Immature natural killer cell (primary cell): Measurements from ENCODE around the gene GNB1. TPM values are rescaled to one million over a fixed set of nuclear protein-coding genes. Genes with fewer than 3 reads are reported as not detected.
"Not testable (repeated sequence)": the region's sequence is repeated elsewhere in the genome, so short reads cannot be mapped to it uniquely, and the experiment has no call there.

Experiments used
- DNase-seq, 3 donors: peaks; one replicate each; pipeline ENCODE4 v3.0.0; 2022; ENCODE audit warnings: mixed read lengths in 1 of 3
- H3K27ac Mint-ChIP-seq, 6 donors: one replicate each; pipeline ENCODE4 v1.8.0; 2020; ENCODE audit warnings: mixed read lengths in 6 of 6, mild to moderate bottlenecking in 5 of 6, inconsistent platforms in 4 of 6, moderate library complexity in 3 of 6
- H3K27me3 Mint-ChIP-seq, 3 donors: one replicate each; pipeline ENCODE4 v1.8.0; 2020 to 2021; ENCODE audit warnings: low read depth in 3 of 3, mild to moderate bottlenecking in 3 of 3, mixed read lengths in 3 of 3, moderate library complexity in 3 of 3, inconsistent platforms in 1 of 3
- H3K36me3 Mint-ChIP-seq, 3 donors: one replicate each; pipeline ENCODE4 v1.8.0; 2020; ENCODE audit warnings: mixed read lengths in 3 of 3, inconsistent platforms in 2 of 3, mild to moderate bottlenecking in 2 of 3
- H3K4me1 Mint-ChIP-seq, 2 donors: one replicate each; pipeline ENCODE4 v1.8.0; 2020; ENCODE audit warnings: inconsistent platforms in 2 of 2, mild to moderate bottlenecking in 2 of 2, mixed read lengths in 2 of 2, moderate library complexity in 1 of 2
- H3K4me3 Mint-ChIP-seq, 5 donors: one replicate each; pipeline ENCODE4 v1.8.0; 2020; ENCODE audit warnings: mild to moderate bottlenecking in 5 of 5, mixed read lengths in 5 of 5, inconsistent platforms in 3 of 5, moderate library complexity in 3 of 5
- H3K9me3 Mint-ChIP-seq, 6 donors: one replicate each; pipeline ENCODE4 v1.8.0; 2020; ENCODE audit warnings: mild to moderate bottlenecking in 6 of 6, mixed read lengths in 6 of 6, inconsistent platforms in 4 of 6, moderate library complexity in 3 of 6
- polyA plus RNA-seq, 3 donors: library from polyadenylated mRNA; unstranded; fragments of 300-500 nt; fragmentation: Illumina TruSeq; gene quantifications; one replicate each; pipeline ENCODE4 v1.2.3, GENCODE V29; 2021

Gene GNB1
- polyA plus RNA-seq: 100 to 1,000 TPM in 1 of 3 donors, 10 to 100 TPM in 2; 53.4 to 111 (median 98.7) TPM

GRCh38 chr1:1890506-1891348, at the start of gene GNB1:
Gene GNB1 (minus strand): TSS chr1:1891087. CDS start chr1:1825453, 65,634 bp downstream.
- DNase-seq: peak; percentile 92 to 94 (median 93)
- Mint-ChIP-seq H3K27me3 (peaks cover 11 to 28% (median 12%) of the 10 kb centered on the region in 3 donors), H3K4me3 (peak within 1 kb of the TSS; percentile 85 to 93 (median 90)), H3K4me1 (peaks cover 56% of the 10 kb centered on the region in 2 donors), H3K36me3 (no peaks in the 10 kb centered on the region), H3K9me3 (no peaks in the 10 kb centered on the region), H3K27ac (peak within 1 kb of the TSS; percentile 85 to 98 (median 96))

- Mint-ChIP-seq H3K9me3 (no peaks in the 10 kb centered on the region), H3K27me3 (peaks cover 3 to 4% (median 3%) of the 10 kb centered on the region in 3 donors), H3K36me3 (no peaks in the 10 kb centered on the region), H3K4me3 (no peak overlapping the region), H3K27ac (no peak overlapping the region), H3K4me1 (peaks cover 0 to 2% of the 10 kb centered on the region in 2 donors)
- no peak for DNase-seq
Observed at GRCh38 chr1:1940123-1940425, 49.2 kb upstream of the GNB1 start.

GRCh38 chr1:1939296-1940122, 48.6 kb upstream of the GNB1 start:
- DNase-seq: no peak
- no peaks in the 10 kb centered on the region for H3K36me3 Mint-ChIP-seq
- H3K27me3 Mint-ChIP-seq: peaks cover 3 to 5% (median 4%) of the 10 kb centered on the region in 3 donors
- H3K9me3 Mint-ChIP-seq: no peaks in the 10 kb centered on the region
- no peak overlapping the region for H3K27ac Mint-ChIP-seq
- no peak overlapping the region for H3K4me3 Mint-ChIP-seq
- peaks cover 0 to 2% of the 10 kb centered on the region in 2 donors for H3K4me1 Mint-ChIP-seq

GRCh38 chr1:1938613-1939295, 47.9 kb upstream of the GNB1 start:
- no peak for DNase-seq
- H3K36me3 Mint-ChIP-seq: no peaks in the 10 kb centered on the region
- H3K27me3 Mint-ChIP-seq: peaks cover 3 to 6% (median 4%) of the 10 kb centered on the region in 3 donors
- no peak overlapping the region for H3K27ac Mint-ChIP-seq
- H3K9me3 Mint-ChIP-seq: no peaks in the 10 kb centered on the region
- H3K4me1 Mint-ChIP-seq: peaks cover 0 to under 1% of the 10 kb centered on the region in 2 donors
- H3K4me3 Mint-ChIP-seq: no peak overlapping the region

- Mint-ChIP-seq H3K27me3 (peaks cover 3 to 8% (median 4%) of the 10 kb centered on the region in 3 donors), H3K27ac (no peak overlapping the region), H3K4me1 (no peaks in the 10 kb centered on the region), H3K36me3 (no peaks in the 10 kb centered on the region), H3K4me3 (no peak overlapping the region), H3K9me3 (no peaks in the 10 kb centered on the region)
- DNase-seq: no peak
Observed at GRCh38 chr1:1938276-1938573, 47.3 kb upstream of the GNB1 start.

- no peak overlapping the region for H3K27ac Mint-ChIP-seq
- H3K4me3 Mint-ChIP-seq: no peak overlapping the region
- no peaks in the 10 kb centered on the region for H3K4me1 Mint-ChIP-seq
- H3K9me3 Mint-ChIP-seq: no peaks in the 10 kb centered on the region
- H3K36me3 Mint-ChIP-seq: no peaks in the 10 kb centered on the region
- peaks cover 3 to 8% (median 3%) of the 10 kb centered on the region in 3 donors for H3K27me3 Mint-ChIP-seq
- no peak for DNase-seq
Observed at GRCh38 chr1:1937549-1938275, 46.8 kb upstream of the GNB1 start.

GRCh38 chr1:1937061-1937460, 46.2 kb upstream of the GNB1 start:
- no peaks in the 10 kb centered on the region for H3K36me3 Mint-ChIP-seq
- no peak for DNase-seq
- H3K27ac Mint-ChIP-seq: no peak overlapping the region
- H3K4me1 Mint-ChIP-seq: no peaks in the 10 kb centered on the region
- no peaks in the 10 kb centered on the region for H3K9me3 Mint-ChIP-seq
- H3K27me3 Mint-ChIP-seq: peaks cover 3 to 8% (median 3%) of the 10 kb centered on the region in 3 donors
- H3K4me3 Mint-ChIP-seq: no peak overlapping the region

- not testable (repeated sequence) for DNase-seq, H3K4me1 Mint-ChIP-seq, H3K27ac Mint-ChIP-seq, H3K36me3 Mint-ChIP-seq, H3K27me3 Mint-ChIP-seq, H3K9me3 Mint-ChIP-seq, H3K4me3 Mint-ChIP-seq
Observed at GRCh38 chr1:1934848-1935247, 44.0 kb upstream of the GNB1 start.

- no peak overlapping the region for H3K27ac Mint-ChIP-seq
- no peak for DNase-seq
- no peaks in the 10 kb centered on the region for H3K4me1 Mint-ChIP-seq
- peaks cover 0 to 3% (median 3%) of the 10 kb centered on the region in 3 donors for H3K27me3 Mint-ChIP-seq
- H3K4me3 Mint-ChIP-seq: no peak overlapping the region
- no peaks in the 10 kb centered on the region for H3K9me3 Mint-ChIP-seq
- no peaks in the 10 kb centered on the region for H3K36me3 Mint-ChIP-seq
Observed at GRCh38 chr1:1929639-1930545, 39.0 kb upstream of the GNB1 start.

- H3K36me3 Mint-ChIP-seq: no peaks in the 10 kb centered on the region
- H3K27me3 Mint-ChIP-seq: peaks cover 0 to 2% (median 0%) of the 10 kb centered on the region in 3 donors
- H3K27ac Mint-ChIP-seq: no peak overlapping the region
- no peak for DNase-seq
- no peak overlapping the region for H3K4me3 Mint-ChIP-seq
- no peaks in the 10 kb centered on the region for H3K4me1 Mint-ChIP-seq
- H3K9me3 Mint-ChIP-seq: no peaks in the 10 kb centered on the region
Observed at GRCh38 chr1:1929102-1929638, 38.3 kb upstream of the GNB1 start.

- Mint-ChIP-seq H3K36me3 (no peaks in the 10 kb centered on the region), H3K4me3 (no peak overlapping the region), H3K9me3 (no peaks in the 10 kb centered on the region), H3K27ac (no peak overlapping the region), H3K27me3 (peaks cover 0 to under 1% (median 0%) of the 10 kb centered on the region in 3 donors), H3K4me1 (no peaks in the 10 kb centered on the region)
- no peak for DNase-seq
Observed at GRCh38 chr1:1928231-1929101, 37.6 kb upstream of the GNB1 start.

- Mint-ChIP-seq H3K9me3 (no peaks in the 10 kb centered on the region), H3K4me3 (no peak overlapping the region), H3K4me1 (no peaks in the 10 kb centered on the region), H3K36me3 (no peaks in the 10 kb centered on the region), H3K27me3 (no peaks in the 10 kb centered on the region), H3K27ac (no peak overlapping the region)
- no peak for DNase-seq
Observed at GRCh38 chr1:1927751-1928150, 36.9 kb upstream of the GNB1 start.
